SK-N-MC (cell line): ENCODE data around the gene POMP.

Experiments
- EZH2 ChIP-seq: fragments of 200-600 bp; sonication (generic); IDR thresholded peaks from one replicate; pipeline ENCODE4 v1.6.1; 2017; ENCODE audit warnings: antibody characterized with exemption
- FOXP2 ChIP-seq: optimal IDR thresholded peaks from 2 replicates; pipeline ENCODE3; 2011; ENCODE audit warnings: mild to moderate bottlenecking, moderate library complexity; ENCODE audit not compliant: insufficient read depth; ENCODE audit errors: extremely low read length, control extremely low read depth
- POLR2AphosphoS5 ChIP-seq: IDR thresholded peaks from 2 replicates; pipeline ENCODE4 v1.6.1; 2012; ENCODE audit warnings: mild to moderate bottlenecking, low read depth, low read length, borderline replicate concordance

DNA sequence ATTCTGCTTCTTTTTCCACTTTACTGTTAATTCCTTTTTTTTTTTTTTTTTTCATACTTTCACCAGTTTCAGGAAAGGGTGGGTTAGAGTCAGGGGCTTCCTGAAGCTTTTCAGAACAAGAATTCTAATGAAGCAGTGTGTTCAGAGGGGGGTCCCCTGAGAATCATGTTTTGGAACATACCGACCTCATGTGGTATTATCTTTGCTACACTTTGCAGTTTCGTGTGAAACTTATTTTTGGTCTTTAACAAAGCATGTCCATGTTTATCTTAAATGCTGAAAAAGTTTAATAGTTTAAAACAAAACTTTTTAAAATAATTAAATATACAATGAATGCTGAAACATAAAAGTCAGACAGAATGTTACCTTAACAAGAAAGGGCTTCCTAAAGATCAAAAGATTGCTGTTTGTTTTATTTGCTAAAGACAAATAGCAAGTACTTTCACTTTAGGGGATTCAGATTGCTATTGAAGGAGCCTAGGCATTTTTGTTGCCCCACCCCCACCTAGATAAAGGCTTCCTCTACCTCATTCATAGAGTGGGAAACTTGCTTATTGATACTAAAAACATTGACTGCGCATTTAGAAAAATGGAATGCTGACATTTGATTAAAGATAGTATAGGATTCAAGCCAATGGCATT lies 21.1 kb upstream of the POMP start:
- TF ChIP-seq POLR2AphosphoS5 (no peak), EZH2 (no peak), FOXP2 (no peak)
